ENCODE measurements around the gene NKD2. TPM values are rescaled to one million over a fixed set of nuclear protein-coding genes. Genes with fewer than 3 reads are reported as not detected.
"Not testable (repeated sequence)": the region's sequence is repeated elsewhere in the genome, so short reads cannot be mapped to it uniquely, and the experiment has no call there.

NKD2 gene
- total and polyA plus RNA-seq, 11 donors: 0.56 to 6.6 (median 2.3) TPM

DNA sequence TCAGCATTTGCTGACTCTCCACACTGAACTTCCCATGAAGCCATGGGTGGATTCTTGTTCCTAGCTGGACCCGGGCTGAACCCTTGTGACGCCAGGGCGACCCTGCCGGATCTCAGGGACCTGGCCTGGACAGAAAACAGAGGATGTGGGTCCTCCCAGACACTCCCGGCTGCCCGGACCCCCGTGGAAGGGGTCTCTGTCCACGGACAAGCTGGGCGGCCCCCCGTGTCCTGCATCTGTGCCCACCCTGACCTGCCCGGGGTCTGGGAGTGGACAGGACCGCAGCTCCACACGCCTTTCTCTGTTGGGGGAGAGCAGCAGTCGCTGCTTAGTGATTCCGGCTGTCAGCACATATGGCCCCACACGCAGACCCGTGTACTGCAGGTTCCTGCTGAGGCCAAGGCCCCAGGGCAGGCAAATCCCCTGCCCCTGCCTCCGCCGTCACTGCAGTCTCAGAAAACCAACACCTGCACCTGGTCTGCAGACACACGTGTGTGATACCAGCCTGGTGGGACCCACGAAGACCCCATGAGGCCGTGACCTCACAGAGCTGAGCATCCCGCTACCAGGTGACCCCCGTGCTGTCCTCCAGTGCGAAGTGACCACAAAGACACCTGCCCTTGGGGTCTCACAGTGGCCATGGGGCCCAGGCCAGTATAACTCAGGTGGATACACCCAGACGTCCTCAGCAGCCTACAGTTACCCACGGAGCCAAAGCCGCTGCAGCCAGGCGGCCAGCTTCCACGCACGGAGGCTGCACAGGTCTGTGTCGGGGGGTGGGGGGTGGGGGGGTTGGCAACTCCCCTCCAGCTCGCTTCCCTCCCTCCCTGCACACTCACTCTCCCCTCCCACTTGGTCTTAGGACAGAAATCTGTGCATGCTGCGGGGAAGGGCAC, 50.6 kb downstream of the NKD2 start:
- H3K36me3 ChIP-seq: peaks cover 0 to 93% (median 88%) of the 10 kb centered on the region in 9 donors
- ATAC-seq: no peak
- peak in 2 of 5 donors; percentile 20 to 69 for DNase-seq
- H3K27me3 ChIP-seq: no peaks in the 10 kb centered on the region
- no peak overlapping the region for H3K4me3 ChIP-seq
- TF ChIP-seq, protein P1, sequence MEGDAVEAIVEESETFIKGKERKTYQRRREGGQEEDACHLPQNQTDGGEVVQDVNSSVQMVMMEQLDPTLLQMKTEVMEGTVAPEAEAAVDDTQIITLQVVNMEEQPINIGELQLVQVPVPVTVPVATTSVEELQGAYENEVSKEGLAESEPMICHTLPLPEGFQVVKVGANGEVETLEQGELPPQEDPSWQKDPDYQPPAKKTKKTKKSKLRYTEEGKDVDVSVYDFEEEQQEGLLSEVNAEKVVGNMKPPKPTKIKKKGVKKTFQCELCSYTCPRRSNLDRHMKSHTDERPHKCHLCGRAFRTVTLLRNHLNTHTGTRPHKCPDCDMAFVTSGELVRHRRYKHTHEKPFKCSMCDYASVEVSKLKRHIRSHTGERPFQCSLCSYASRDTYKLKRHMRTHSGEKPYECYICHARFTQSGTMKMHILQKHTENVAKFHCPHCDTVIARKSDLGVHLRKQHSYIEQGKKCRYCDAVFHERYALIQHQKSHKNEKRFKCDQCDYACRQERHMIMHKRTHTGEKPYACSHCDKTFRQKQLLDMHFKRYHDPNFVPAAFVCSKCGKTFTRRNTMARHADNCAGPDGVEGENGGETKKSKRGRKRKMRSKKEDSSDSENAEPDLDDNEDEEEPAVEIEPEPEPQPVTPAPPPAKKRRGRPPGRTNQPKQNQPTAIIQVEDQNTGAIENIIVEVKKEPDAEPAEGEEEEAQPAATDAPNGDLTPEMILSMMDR (IDR thresholded peaks at IDR 0.05): no peak
- no peak for TF ChIP-seq POLR2A (IDR thresholded peaks at IDR 0.05)
- 88 to 94% (median 92%) methylated on average over 26 to 34 of the region's 34 CpGs for WGBS, 4 donors
- H3K9me3 ChIP-seq: no peaks in the 10 kb centered on the region
- H3K27ac ChIP-seq: no peak overlapping the region
- intact Hi-C loops (cut with DNase I): loop anchor here in 2 of 10 donors (1.0 to 10.0 kb wide), 2 partner anchors 48 to 76 kb away; no protein-coding TSS in a partner anchor
- peaks cover 0 to under 1% (median 0%) of the 10 kb centered on the region in 12 donors for H3K4me1 ChIP-seq

DNA sequence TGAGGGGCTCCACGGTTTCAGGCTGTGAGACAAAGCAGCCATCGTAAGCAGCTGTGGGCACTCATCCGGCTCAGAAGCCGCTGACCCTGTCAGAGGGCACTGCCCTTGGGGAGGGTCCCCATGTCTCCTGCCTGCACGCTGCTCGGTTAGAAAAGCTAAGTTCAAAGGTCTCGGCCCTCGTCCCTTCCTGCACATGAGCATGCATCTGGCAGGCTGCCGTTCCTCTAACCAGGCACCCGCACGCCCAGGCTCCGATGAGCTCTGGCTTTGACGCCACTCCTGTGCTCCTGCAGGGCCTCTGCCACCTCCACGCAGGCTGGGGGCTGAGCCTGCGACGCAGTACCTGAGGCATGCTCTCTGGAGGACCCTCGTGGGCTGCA, 51.3 kb downstream of the NKD2 start:
- no peak for TF ChIP-seq POLR2A (IDR thresholded peaks at IDR 0.05)
- TF ChIP-seq, protein P1 (IDR thresholded peaks at IDR 0.05): no peak
- Histone ChIP-seq H3K27ac (no peak overlapping the region), H3K4me3 (no peak overlapping the region), H3K4me1 (no peaks in the 10 kb centered on the region), H3K27me3 (no peaks in the 10 kb centered on the region), H3K9me3 (no peaks in the 10 kb centered on the region), H3K36me3 (peaks cover 0 to 93% (median 84%) of the 10 kb centered on the region in 9 donors)
- DNase-seq (peak in 2 of 5 donors; percentile 13 to 44), ATAC-seq (no peak)
- 88 to 93% (median 91%) methylated on average over 15 to 17 of the region's 17 CpGs for WGBS, 4 donors
- intact Hi-C loops (cut with DNase I): loop anchor here in 3 of 10 donors (1.0 to 10.0 kb wide), 2 partner anchors 49 to 75 kb away; no protein-coding TSS in a partner anchor

DNA sequence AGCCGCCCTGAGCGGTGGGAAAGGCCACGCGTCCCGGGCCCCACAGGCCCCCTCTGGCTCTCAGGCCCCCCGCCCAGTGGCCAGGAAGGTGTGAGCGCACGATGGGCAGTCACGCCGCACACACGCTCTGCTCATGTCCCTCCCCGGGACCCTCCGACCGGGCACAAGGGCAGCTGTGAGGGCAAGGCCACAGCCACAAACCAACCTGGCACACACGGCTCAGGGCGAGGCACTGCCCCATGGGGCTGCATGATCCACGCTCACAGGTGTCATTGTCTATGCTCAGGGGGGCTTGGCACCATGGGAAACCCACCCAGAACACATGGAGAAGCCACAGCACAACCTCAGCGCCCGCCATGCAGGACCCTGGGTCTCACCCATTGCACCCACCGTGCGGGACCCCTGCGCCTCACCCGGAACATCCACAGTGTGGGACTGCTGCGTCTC, 52.0 kb downstream of the NKD2 start:
- DNase-seq: peak in 2 of 5 donors; percentile 20 to 53
- Histone ChIP-seq H3K4me1 (no peaks in the 10 kb centered on the region), H3K9me3 (no peaks in the 10 kb centered on the region), H3K27ac (no peak overlapping the region), H3K27me3 (no peaks in the 10 kb centered on the region), H3K36me3 (peaks cover 0 to 93% (median 83%) of the 10 kb centered on the region in 9 donors), H3K4me3 (no peak overlapping the region)
- ATAC-seq: no peak
- WGBS, 4 donors: 81 to 90% (median 85%) methylated on average over 18 to 24 of the region's 24 CpGs
- intact Hi-C loops (cut with DNase I): loop anchor here in 1 of 10 donors (10.0 kb wide), 1 partner anchor 74 kb away; no protein-coding TSS in a partner anchor
- TF ChIP-seq POLR2A (IDR thresholded peaks at IDR 0.05): no peak
- TF ChIP-seq, protein P1 (IDR thresholded peaks at IDR 0.05): no peak

DNA sequence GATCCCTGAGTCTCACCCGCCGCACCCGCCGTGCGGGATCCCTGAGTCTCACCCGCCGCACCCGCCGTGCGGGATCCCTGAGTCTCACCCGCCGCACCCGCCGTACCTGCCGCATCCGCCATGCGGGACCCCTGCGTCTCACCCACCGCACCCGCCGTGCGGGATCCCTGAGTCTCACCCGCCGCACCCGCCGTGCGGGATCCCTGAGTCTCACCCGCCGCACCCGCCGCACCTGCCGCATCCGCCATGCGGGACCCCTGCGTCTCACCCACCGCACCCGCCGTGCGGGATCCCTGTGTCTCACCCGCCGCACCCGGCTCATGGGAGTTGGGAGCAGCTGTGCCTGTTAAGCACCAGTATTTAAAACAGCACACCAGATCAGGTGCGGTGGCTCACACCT, 52.7 kb downstream of the NKD2 start:
- intact Hi-C loops (cut with DNase I): loop anchor here in 1 of 10 donors (10.0 kb wide), 1 partner anchor 74 kb away; no protein-coding TSS in a partner anchor
- ATAC-seq, H3K4me3 ChIP-seq, H3K9me3 ChIP-seq, H3K4me1 ChIP-seq, H3K27me3 ChIP-seq, H3K27ac ChIP-seq: not testable (repeated sequence)
- peak in 2 of 5 donors; percentile 13 to 43 for DNase-seq
- WGBS, 4 donors: 89 to 96% (median 95%) methylated on average over 12 to 28 of the region's 43 CpGs
- H3K36me3 ChIP-seq: peaks cover 0 to 93% (median 81%) of the 10 kb centered on the region in 9 donors
